ACHN (cell line): Measurements from ENCODE around the gene EPHB2.

ENCODE experiments used
- DNase-seq: peaks from one replicate; pipeline ENCODE4 v3.0.0-alpha.2; 2015
- in situ Hi-C: cut with HindIII; loops from 2 replicates; pipeline ENCODE4 v1.10.0; 2017; ENCODE audit warnings: low sequenced_read_pairs, low pct_ligation_motif_present, low pct_unique_long_range_greater_than_20kb

The EPHB2 gene

DNA sequence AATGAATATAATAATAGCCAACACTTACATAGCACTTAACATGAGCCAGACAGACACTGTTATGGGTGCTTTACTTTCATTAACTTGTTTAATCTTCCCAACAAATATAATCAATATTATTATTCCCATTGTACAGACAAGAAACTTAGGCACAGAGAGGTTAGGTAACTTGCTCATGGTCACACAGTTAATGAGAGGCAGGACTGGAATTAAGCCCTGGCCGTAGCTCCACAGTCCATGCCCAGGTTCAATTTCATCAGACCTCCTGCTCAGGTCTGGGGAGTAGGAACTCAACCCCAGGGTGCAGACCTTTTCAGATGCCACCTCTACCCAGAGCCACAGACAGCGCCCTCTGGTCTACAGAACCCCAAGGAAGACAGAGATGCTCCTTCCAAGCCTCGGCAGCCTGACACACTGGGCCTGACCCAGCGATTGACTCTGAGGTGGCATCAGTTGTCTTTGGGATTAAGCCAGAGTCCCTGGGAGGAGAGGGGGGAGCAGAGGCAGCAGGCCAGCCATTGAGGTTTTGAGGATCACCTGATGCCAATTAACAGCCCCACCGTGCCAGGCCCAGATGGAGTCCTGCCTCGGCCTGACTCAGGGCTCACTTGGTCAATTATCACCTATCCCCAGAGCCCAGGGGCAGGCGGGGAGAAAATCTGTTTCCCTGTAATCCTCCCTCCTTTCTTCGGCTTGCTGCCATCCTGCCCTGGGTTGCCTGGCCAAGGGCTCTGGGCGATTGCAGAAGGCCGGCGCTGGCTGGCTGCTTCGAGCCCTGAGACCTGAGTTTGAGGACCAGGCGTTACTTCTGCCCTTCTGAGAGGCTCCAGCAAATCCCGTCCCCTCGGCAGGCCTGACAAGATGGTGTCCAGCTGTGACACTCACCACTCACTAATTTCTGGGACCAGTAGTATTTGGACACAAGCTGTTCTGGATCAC, 145.3 kb downstream of the EPHB2 start:
- no peak for DNase-seq
- in situ Hi-C loops: no loop called here

- in situ Hi-C loops: no loop called here
- DNase-seq: no peak
Measured at GRCh38 chr1:22857661-22858060, 147.0 kb downstream of the EPHB2 start.

- DNase-seq: no peak
- in situ Hi-C loops: no loop called here
Measured at GRCh38 chr1:22860414-22860800, 149.8 kb downstream of the EPHB2 start.

DNA sequence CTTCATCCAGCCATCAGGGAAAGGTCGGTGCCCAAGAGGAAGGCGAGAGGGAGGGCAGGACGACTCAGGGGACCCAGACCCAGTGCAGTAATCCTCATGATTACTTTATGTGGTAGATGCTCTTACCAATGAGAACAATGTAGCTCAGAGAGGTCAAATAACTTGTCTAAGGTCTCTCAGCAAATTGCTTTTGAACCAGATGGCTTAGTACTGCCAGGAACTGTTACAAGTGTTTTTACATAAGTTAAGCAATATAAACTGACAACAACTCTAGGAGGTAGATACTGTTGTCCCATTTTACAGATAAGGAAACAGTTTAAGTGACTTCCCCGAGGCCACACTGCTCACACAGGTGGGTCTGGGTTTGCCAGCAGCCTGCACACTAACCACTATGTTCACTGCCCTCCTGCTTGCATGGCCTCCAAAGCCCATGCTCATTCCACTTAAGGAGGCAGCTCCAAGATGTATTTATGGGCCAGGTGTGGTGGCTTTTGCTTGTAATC, 150.3 kb downstream of the EPHB2 start:
- no peak for DNase-seq
- in situ Hi-C loops: no loop called here

GRCh38 chr1:22861764-22862440, 151.3 kb downstream of the EPHB2 start:
- DNase-seq: peak; percentile 46
- in situ Hi-C loops: no loop called here

GRCh38 chr1:22862752-22863151, 152.1 kb downstream of the EPHB2 start:
- DNase-seq: no peak
- in situ Hi-C loops: no loop called here

- no peak for DNase-seq
- in situ Hi-C loops: no loop called here
Measured at GRCh38 chr1:22863766-22864165, 153.1 kb downstream of the EPHB2 start.

GRCh38 chr1:22864886-22865285, 154.2 kb downstream of the EPHB2 start:
- in situ Hi-C loops: no loop called here
- no peak for DNase-seq

DNA sequence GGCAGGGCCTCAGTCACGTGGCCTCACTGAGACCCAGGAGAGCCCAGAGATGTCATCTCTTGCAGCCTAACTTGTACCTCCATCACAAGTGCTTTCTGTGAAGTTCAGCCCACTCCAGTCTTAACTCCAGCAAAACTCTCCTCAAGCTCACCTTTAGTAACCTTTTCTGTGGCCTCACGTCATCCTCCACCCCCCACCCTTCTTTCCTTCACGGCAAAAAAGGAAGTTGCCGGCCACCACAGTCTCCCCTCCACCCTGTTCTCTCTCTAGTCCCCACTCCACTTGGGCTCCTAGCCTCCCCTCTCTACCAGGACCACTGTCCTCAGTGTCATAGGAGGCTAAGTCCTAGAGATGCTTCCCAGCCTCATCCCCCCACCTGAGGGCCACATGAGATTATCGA, 155.1 kb downstream of the EPHB2 start:
- no peak for DNase-seq
- in situ Hi-C loops: no loop called here

DNA sequence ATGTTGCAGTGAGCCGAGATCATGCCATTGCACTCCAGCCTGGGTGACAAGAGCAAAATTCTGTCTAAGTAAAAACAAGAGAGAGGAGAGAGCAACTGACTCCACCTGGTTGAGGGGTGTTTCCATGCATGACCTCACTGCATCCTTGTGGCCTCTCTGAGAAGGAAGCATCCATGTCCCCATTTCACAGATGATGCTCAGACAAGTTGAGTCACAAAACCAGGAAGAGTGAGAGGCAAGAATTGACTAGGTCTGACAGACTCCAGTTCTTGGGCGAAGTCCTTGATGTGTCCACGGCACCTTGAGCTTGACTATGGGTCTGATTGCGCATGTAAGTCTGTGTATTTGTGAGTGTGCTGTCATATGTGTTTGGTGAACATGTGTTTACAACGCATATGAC, 156.2 kb downstream of the EPHB2 start:
- in situ Hi-C loops: no loop called here
- DNase-seq: no peak

DNA sequence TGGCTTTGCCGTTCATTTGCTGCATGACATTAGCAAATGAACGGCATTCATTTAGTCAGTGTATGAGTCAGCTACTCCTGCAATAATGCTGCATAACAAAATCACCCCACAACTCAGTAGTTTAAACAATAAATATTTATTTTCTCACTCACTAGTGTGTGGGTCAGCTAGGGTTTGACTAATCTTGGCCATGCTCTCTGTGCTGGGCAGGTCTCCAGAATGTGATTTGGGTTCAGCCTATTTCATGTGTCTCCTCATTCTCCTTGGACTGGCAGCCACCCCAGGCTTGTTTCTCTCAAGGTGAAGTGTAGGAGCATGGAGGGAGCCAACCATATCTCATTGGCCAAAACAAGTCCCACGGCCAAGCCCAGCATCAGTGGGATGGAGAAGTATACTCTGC, 157.7 kb downstream of the EPHB2 start:
- in situ Hi-C loops: no loop called here
- no peak for DNase-seq

- no peak for DNase-seq
- in situ Hi-C loops: no loop called here
Measured at GRCh38 chr1:22869325-22869724, 158.7 kb downstream of the EPHB2 start.

- in situ Hi-C loops: no loop called here
- DNase-seq: no peak
Measured at GRCh38 chr1:22870201-22870871, 159.7 kb downstream of the EPHB2 start.

DNA sequence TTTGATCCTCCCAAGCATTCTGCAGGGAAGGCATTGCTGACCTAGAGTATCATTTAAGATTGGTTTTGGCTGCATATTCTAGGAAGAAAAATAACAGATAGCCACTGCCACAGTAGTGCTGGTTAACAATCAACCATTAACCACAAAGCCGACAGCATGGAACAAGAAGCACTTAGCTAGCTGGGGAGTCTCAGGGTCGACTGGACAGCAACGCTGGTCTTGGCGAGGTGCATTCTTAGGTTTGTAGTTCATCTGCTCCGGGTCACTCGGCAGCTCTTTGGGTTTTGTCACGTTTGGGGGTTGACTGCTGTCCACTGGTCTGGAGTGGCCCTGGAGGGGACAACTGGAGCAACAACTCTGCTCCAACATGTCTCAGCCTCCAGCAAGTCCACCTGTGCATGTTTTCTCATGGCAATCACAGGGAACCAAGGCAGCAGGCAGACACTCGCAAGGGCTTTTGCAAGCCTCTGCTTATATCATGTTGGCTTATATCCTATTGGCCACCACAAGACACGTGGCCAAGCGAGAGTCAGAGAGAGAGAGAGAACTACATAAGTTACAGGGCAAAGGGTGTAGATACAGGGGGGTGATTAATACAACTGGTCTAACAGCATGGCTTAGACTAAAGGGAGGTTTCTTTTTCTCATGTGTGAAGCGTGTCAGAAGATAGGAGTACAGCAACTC, 162.5 kb downstream of the EPHB2 start:
- in situ Hi-C loops: no loop called here
- peak; percentile 88 for DNase-seq

DNA sequence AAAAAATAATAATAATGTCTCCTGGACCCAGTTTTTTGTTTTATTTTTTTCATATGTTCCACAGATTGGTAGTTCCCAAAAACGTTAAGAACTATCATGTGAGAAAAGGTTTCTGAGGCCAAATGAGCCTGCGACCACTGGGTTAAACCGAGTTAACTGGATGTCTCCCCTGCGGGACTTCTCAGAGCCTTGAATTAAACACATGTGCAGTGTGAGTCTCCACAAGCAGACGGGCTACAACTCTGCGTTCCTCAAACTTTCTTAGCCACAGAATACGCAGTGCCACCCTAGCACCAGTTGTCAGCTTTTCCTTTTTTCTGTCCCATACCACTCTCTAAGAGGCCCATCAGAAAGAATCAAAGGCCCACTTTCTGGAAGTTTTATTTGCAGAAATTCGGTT, 164.1 kb downstream of the EPHB2 start:
- in situ Hi-C loops: no loop called here
- no peak for DNase-seq

DNA sequence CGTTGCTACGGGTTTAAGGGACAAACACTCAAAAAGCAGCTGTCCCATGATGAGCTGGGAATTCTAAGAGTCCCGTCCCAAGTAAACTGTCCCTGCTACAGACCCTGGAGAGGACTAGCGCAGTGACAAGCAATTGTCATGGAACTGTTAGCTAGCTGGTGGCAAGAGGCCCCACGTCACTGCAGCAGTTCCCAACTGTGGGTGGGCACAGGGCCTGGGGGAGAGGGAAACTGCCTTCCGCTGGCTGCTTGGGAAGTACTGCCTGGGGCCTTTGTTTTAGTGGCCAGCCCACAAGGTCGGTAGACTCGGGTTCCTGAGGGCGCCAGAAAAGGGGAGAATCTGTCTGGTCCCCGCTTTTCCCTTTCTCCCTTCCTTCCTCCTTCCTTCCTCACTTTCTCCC, 164.6 kb downstream of the EPHB2 start:
- in situ Hi-C loops: no loop called here
- no peak for DNase-seq

GRCh38 chr1:22875841-22876240, 165.2 kb downstream of the EPHB2 start:
- in situ Hi-C loops: no loop called here
- no peak for DNase-seq

GRCh38 chr1:22876359-22877111, 165.9 kb downstream of the EPHB2 start:
- in situ Hi-C loops: no loop called here
- no peak for DNase-seq
